Measurements from ENCODE around the gene DYSF. TPM values are rescaled to one million over a fixed set of nuclear protein-coding genes. Genes with fewer than 3 reads are reported as not detected.
A peak's percentile ranks its signal among the peaks of the same experiment; 100 is the strongest.

The DYSF gene
- total RNA-seq, 2 donors from 2014 or later: 0.77 to 1.6 TPM

DNA sequence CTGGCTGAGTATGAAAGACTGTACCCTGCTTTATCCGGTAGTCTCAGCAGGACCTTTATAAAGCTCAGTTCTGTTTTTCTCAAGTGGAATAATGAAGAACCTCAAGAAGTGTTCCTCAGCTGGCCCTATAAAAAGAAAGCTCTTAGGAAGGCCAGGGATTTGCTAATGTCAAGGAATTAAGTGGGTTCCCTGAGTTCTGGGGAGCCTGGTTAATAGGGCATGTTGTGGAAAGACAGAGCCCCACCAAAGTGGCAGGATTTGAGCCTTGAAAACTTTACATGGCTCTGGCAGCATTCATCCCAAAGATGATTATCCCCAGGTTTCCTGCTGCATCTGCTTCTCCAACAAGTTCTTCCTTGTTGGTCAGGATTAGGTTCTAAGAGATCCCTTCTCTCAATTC is 6.9 kb upstream of the DYSF start:
- Mint-ChIP-seq H3K4me1 (ENCODE audit: low read depth) (no peaks in the 10 kb centered on the region), H3K9me3 (no peaks in the 10 kb centered on the region), H3K27me3 (ENCODE audit: low read depth) (peaks cover 6% of the 10 kb centered on the region)

DNA sequence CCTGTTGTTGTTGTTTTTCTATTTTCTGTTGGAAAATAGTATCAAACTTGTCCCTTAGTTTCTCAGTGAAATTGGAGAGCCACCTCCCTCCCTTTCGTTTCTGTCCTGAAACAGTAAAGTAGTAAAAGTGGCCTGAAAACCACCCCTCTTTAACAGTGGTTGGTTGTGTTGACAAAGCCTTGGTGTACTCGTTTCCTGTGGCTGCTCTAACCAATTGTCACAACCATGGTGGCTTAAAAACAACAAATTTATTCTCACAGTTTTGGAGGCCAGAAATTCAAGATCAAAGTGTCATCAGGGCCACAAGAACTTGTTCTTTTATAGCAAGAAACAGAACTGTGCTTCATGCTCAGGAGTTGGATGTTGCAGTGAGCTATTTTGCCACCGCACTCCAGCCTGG is 4.0 kb upstream of the DYSF start:
- ATAC-seq (replicated peaks in 1 of 2): no peak
- H3K4me1 Mint-ChIP-seq (ENCODE audit: low read depth): peaks cover 17% of the 10 kb centered on the region
- H3K36me3 Mint-ChIP-seq (ENCODE audit: insufficient read depth in 2 of 2): no peaks in the 10 kb centered on the region
- no peak overlapping the region for H3K4me3 Mint-ChIP-seq
- H3K27ac Mint-ChIP-seq: no peak overlapping the region
- H3K27me3 Mint-ChIP-seq (ENCODE audit: low read depth): peaks cover 29% of the 10 kb centered on the region
- no peak for DNase-seq
- H3K9me3 Mint-ChIP-seq: no peaks in the 10 kb centered on the region

More for the DNA sequence above, 6.9 kb upstream of the DYSF start:
- Mint-ChIP-seq H3K4me3 (no peak overlapping the region), H3K36me3 (ENCODE audit: insufficient read depth in 2 of 2) (no peaks in the 10 kb centered on the region), H3K27ac (no peak overlapping the region)
- ATAC-seq (replicated peaks in 1 of 2): no peak
- no peak for DNase-seq

DNA sequence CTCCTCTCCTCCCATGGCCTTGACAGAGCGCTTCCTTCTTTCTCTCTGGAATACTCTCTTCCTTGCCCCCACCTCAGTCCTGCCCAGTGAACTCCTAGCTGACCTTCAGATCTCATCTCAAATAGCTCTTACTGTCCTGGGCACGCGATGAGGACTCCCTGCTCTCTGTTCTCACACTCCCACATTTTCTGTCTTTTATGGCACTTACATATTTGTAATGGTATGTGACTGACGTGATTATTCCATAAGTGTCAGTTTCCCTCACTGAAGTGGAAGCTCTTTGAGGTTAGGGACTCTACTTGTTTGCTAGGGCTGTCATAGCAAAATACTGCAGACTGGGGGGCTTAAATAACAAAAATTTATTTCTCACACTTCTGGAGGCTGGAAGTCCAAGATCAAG is 1.7 kb upstream of the DYSF start:
- peaks cover 53% of the 10 kb centered on the region for H3K27me3 Mint-ChIP-seq (ENCODE audit: low read depth)
- H3K36me3 Mint-ChIP-seq (ENCODE audit: insufficient read depth in 2 of 2): no peaks in the 10 kb centered on the region
- no peak for DNase-seq
- H3K4me1 Mint-ChIP-seq (ENCODE audit: low read depth): peaks cover 19% of the 10 kb centered on the region
- no peak overlapping the region for H3K4me3 Mint-ChIP-seq
- H3K27ac Mint-ChIP-seq: no peak overlapping the region
- no peak for ATAC-seq (replicated peaks in 1 of 2)
- H3K9me3 Mint-ChIP-seq: no peaks in the 10 kb centered on the region

DNA sequence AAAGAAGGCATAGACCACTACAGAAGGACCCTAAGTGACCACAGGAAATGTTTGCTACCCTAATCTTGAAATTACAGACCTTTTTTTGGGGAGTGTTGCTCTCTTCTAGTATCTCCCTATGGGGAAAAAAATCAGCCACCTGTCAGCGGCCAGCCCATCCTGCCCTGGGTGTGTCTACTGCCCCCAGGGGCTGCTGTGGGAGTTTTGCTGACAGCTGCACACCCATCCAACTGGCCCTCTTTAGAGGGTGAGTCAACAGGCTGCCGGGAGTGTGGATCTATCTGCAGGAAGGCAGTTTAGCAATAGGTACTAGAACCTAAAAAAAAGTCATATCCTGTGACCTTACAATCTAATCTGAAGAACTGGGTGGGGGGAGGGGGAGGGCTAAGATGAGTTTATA is 796 bp upstream of the DYSF start:
- Mint-ChIP-seq H3K36me3 (ENCODE audit: insufficient read depth in 2 of 2) (no peaks in the 10 kb centered on the region), H3K4me1 (ENCODE audit: low read depth) (peaks cover 19% of the 10 kb centered on the region), H3K27ac (no peak overlapping the region), H3K4me3 (peak overlapping the region in 1 of 2 donors; percentile 30), H3K27me3 (ENCODE audit: low read depth) (peaks cover 55% of the 10 kb centered on the region), H3K9me3 (no peaks in the 10 kb centered on the region)
- peak; percentile 32 to 36 for DNase-seq
- ATAC-seq (replicated peaks in 1 of 2): peak; percentile 66 to 74

DNA sequence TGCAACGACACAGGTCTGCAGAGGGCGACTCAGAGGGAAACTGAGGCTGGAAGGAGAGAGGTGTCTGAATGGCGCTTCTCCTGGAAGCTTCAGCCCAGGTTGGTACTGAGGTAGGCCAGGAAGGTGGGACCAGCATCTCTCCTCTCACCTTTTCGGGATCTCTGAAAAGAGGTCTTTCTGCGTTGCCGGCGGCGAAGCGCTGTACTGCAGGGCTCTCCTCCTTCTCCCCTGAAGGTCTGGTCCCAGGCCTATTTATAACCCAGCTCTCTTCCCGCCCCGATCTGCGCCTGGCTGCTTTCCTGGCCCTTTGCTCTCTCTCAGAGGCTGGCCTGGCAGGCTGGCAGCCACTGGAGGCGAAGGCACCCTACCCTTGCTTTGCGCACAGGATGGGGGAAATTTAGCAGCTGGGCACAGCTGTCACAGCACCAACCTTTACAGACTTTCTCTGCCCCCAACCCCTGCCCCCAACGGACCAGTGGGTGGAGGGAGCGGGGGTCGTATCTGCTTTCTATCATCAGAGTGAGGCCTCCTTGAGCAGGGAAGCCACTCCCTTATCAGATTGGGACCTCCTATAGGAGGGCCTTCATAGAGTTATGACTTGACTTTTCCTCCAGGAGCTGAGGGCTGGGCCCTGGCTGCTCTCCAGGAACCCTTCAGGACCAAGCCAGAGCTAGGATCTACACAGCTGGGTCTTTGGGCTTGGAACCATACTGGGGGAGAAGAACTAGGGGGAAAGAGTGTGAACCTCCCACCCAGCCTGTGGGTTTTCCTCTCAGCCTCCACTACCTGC is 1.1 kb downstream of the DYSF start:
- DNase-seq (no peak), ATAC-seq (replicated peaks in 1 of 2) (no peak)
- H3K9me3 Mint-ChIP-seq: no peaks in the 10 kb centered on the region
- peaks cover 19% of the 10 kb centered on the region for H3K4me1 Mint-ChIP-seq (ENCODE audit: low read depth)
- H3K27ac Mint-ChIP-seq: no peak overlapping the region
- peaks cover 55% of the 10 kb centered on the region for H3K27me3 Mint-ChIP-seq (ENCODE audit: low read depth)
- peak overlapping the region; percentile 30 to 66 for H3K4me3 Mint-ChIP-seq
- no peaks in the 10 kb centered on the region for H3K36me3 Mint-ChIP-seq (ENCODE audit: insufficient read depth in 2 of 2)

DNA sequence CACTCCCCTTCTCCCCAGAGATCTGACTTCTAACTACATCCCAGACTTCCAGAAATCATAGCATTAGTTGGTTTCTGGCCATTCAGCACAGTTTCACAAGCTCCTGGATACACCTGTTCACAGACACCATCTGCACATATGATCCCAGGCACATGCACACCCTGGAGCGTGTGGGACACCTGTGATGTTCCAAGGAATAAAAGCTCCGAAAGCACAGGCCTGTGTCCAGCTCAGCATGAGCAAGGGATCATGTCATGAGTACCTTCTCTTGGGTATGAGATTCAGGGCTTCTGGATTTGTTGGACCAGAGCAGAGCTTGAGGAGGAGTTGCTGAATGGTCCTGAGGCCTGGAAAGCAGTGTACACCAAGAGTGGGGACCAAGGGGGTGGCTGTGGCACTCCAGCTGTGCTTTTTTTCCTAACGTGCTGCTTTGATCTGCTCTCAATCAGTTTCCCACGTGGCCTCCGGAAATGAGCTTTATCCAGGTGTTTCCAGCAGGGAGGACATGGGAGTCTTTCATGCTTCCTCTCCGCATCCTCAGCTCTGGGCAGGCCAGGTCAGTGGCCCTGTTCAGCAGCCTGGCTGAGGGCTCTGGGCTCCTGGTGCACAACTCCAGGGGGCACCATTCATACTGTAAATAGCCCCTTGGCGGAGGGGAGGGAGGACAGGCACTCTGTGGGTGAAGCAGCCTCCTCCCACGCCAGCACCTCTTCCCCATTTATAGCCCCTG is 1.8 kb downstream of the DYSF start:
- Mint-ChIP-seq H3K36me3 (ENCODE audit: insufficient read depth in 2 of 2) (no peaks in the 10 kb centered on the region), H3K9me3 (no peaks in the 10 kb centered on the region), H3K4me3 (peak overlapping the region in 1 of 2 donors; percentile 21), H3K4me1 (ENCODE audit: low read depth) (peaks cover 19% of the 10 kb centered on the region), H3K27ac (no peak overlapping the region), H3K27me3 (ENCODE audit: low read depth) (peaks cover 55% of the 10 kb centered on the region)
- DNase-seq (no peak), ATAC-seq (replicated peaks in 1 of 2) (no peak)

DNA sequence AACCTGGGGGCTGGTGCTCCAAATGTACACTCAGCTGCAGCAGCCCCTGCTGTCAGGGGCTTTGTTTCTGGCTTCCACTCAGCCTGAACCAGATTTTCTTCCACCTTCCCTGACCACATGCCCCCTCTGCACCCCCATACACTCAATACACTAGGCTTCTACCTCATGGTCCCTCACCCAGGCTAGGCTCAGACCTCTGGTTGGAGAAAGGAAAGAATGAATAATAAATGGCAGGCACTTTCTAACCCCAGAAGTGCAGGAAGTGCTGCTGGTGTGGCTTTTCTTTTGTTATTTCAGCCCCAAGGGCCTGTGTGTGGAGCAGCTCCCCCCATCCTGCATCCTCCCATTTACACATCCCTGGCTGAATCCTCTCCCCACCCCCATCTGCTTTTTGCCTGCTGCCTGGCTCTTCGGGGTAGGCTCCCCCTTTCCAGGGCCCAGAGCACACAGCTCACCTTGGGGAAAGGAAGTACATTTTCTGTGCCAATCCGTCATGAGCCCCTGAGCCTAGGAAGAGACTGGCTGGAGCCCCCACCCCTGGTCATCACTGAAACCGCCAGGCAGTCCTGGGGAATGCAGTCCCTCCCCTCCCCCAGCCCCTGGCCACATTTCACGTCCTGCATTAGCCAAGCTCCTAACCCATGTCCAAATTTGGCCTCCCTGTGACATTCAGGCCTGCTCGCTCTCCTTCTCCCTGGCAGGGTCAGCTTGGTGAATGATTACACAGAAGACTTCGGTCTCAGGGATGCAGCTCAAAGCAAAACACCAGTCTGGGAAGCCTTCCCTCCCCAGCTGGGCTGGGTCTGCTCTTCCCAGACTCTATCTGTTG is 2.6 kb downstream of the DYSF start:
- ATAC-seq (replicated peaks in 1 of 2): no peak
- Mint-ChIP-seq H3K4me1 (ENCODE audit: low read depth) (peaks cover 19% of the 10 kb centered on the region), H3K9me3 (no peaks in the 10 kb centered on the region), H3K27ac (no peak overlapping the region), H3K27me3 (ENCODE audit: low read depth) (peaks cover 55% of the 10 kb centered on the region), H3K4me3 (no peak overlapping the region), H3K36me3 (ENCODE audit: insufficient read depth in 2 of 2) (no peaks in the 10 kb centered on the region)
- DNase-seq: no peak

DNA sequence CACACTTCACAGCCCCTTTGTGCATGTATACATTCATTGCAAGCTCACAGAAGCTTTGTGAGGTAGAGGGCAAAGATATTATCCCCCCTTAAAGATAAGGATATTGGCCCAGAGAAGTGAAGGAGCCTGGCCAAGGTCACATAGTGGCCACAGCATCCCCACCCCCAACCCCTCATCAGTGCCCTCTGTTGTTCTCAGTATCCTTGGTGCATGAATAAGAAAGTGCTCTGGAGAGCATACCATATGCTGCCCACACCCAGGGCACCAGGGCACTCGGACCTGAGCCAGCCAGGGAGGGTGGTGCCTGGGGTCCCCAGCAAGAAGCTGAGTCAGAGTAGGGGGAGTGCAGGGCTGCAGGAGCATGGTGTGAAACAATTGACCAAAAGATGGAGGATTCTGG is 3.3 kb downstream of the DYSF start:
- Mint-ChIP-seq H3K4me1 (ENCODE audit: low read depth) (peaks cover 19% of the 10 kb centered on the region), H3K9me3 (no peaks in the 10 kb centered on the region), H3K4me3 (no peak overlapping the region), H3K27me3 (ENCODE audit: low read depth) (peaks cover 48% of the 10 kb centered on the region), H3K36me3 (ENCODE audit: insufficient read depth in 2 of 2) (no peaks in the 10 kb centered on the region), H3K27ac (no peak overlapping the region)
- DNase-seq (no peak), ATAC-seq (replicated peaks in 1 of 2) (no peak)

DNA sequence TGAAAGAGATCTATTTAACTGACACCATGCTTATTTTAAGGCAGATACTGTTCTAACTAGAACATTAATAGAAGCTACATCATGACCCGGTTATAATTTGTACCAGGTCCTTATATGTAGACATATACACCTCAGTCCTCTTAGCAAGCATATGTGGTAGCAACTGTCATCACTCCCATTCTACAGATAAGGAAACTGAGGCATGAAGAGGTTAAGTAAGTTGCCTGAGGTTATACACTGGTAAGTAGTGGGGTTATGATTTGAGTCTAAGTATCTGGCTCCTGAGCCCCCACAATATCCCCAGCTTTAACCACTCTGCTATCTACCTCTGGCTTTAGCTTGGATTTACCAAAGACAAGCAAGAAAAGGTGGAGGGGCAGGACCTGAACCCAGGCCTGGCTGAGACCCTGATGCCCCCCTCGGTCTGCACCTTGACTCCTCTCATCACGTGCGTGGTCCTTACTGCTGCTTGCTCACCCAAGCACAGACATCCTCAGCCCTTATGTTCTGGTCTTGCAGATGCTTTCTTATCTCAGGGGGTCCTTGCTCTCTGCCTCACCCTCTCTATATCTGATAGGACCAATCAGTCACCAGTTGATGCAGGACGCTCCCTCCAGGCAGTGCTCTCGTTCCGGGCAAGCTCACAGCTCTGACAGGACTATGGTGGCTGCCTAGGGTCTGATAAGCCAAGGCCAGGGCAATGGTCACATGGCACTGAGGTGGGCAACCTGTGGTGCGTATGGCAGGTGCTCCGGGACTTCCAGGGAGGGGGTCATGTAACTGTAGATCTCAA is 4.0 kb downstream of the DYSF start:
- no peaks in the 10 kb centered on the region for H3K36me3 Mint-ChIP-seq (ENCODE audit: insufficient read depth in 2 of 2)
- H3K27ac Mint-ChIP-seq: no peak overlapping the region
- no peaks in the 10 kb centered on the region for H3K9me3 Mint-ChIP-seq
- no peak for DNase-seq
- H3K4me1 Mint-ChIP-seq (ENCODE audit: low read depth): peaks cover 17% of the 10 kb centered on the region
- H3K27me3 Mint-ChIP-seq (ENCODE audit: low read depth): peaks cover 41% of the 10 kb centered on the region
- ATAC-seq (replicated peaks in 1 of 2): no peak
- H3K4me3 Mint-ChIP-seq: no peak overlapping the region

DNA sequence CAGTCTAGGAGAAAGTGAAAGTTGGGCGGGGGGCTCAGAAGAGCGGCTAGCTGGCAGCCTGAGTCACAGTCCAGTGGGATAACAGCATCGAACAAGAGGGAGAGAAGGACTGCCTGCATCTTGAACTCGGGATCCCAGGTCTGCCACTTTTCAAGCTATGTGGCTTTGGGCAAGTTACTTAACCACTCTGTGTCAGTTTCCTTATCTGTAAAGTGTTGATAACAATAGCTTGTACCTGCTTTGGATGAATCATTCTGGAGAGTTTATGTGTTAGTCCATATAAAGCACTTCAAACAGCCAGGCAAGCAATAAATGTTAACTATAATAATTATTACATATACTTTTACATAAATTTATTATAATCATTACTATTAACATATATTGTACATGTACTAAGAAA is 4.6 kb downstream of the DYSF start:
- no peak for DNase-seq
- H3K9me3 Mint-ChIP-seq: no peaks in the 10 kb centered on the region

DNA sequence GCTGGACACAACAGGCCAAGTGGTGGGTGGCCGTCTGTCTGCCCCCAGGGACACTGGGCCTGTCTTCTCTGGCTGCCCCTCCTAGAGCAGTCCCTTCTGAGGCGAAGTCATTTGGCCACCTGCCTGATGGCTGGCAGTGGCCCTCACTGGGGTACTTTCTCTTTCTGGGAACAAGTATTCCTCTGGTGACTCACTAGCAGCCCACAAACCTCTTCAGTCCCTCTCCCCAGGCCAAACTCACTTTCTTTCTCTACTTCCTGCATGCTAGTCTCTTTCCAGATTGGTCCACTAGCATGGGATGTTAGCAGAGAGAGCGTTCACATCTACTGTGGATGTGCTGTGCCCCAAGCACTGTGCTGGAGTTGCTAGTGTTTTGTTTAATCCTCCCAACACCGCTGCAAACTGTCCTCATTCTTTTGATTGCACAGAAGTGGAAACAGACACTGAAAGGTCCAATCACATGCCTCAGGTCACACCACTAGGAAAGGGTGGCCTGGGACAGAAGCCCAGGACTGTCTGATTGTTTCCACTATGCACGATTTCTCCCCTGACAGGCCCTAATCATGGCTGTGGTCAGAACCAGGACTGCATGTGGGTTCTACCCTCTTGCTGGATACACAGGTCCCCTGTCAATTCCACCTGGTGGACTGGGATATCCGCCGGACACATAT is 5.2 kb downstream of the DYSF start:
- Mint-ChIP-seq H3K9me3 (no peaks in the 10 kb centered on the region), H3K27me3 (ENCODE audit: low read depth) (peaks cover 32% of the 10 kb centered on the region), H3K4me3 (no peak overlapping the region), H3K27ac (no peak overlapping the region), H3K4me1 (ENCODE audit: low read depth) (peaks cover 5% of the 10 kb centered on the region), H3K36me3 (ENCODE audit: insufficient read depth in 2 of 2) (no peaks in the 10 kb centered on the region)
- no peak for ATAC-seq (replicated peaks in 1 of 2)
- DNase-seq: no peak

More for the DNA sequence above, 4.6 kb downstream of the DYSF start:
- H3K27me3 Mint-ChIP-seq (ENCODE audit: low read depth): peaks cover 35% of the 10 kb centered on the region
- ATAC-seq (replicated peaks in 1 of 2): no peak
- no peaks in the 10 kb centered on the region for H3K36me3 Mint-ChIP-seq (ENCODE audit: insufficient read depth in 2 of 2)
- no peak overlapping the region for H3K4me3 Mint-ChIP-seq
- H3K4me1 Mint-ChIP-seq (ENCODE audit: low read depth): peaks cover 11% of the 10 kb centered on the region
- no peak overlapping the region for H3K27ac Mint-ChIP-seq

DNA sequence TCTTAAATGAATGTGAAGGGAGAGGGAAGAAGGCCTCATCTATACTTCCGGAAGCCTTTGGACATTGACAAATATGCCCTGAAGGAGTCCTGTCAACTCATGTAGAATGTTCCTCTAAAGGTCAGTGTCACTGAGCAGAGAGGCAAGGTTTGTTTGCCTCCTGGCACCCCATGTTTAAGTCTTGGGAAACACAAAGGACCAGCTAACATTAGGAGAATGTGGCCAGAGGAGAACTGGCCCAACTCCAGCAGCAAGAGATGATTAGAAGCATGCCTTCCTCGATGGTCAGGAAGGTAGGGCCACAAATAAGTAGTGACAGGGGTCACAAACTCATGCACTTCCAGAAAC is 5.7 kb downstream of the DYSF start:
- Mint-ChIP-seq H3K27me3 (ENCODE audit: low read depth) (peaks cover 29% of the 10 kb centered on the region), H3K27ac (no peak overlapping the region), H3K9me3 (no peaks in the 10 kb centered on the region), H3K4me3 (no peak overlapping the region), H3K4me1 (ENCODE audit: low read depth) (peaks cover 5% of the 10 kb centered on the region), H3K36me3 (ENCODE audit: insufficient read depth in 2 of 2) (no peaks in the 10 kb centered on the region)
- ATAC-seq (replicated peaks in 1 of 2): no peak
- no peak for DNase-seq
